ENCODE measurements around the gene FRMPD1. TPM values are rescaled to one million over a fixed set of nuclear protein-coding genes. Genes with fewer than 3 reads are reported as not detected.

FRMPD1 gene
- total RNA-seq, 4 donors from 2014 or later = 0.04 to 0.18 TPM; not detected in 2

DNA sequence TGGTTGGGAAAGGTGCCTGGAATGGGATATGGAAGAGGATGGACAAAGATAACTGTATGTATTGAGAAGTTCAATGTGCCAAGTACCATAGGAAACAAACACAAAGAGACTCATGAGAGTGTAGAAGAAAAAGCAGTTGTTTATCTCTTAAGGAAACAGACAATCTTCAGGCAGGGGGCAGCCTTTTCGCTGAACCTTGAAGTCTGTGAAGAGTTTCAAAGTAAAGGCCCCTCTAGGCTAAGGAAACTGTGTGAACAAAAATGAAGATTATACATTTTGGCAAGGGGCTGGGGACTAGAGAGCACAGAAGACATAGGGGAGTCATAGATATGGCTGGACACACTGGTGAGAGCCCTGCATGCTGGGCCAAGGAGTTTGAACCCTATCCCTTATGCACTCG lies 27.5 kb upstream of the FRMPD1 start:
- no peak for DNase-seq
- WGBS, 2 donors = 76 to 88% methylated on average over 2 of the region's 2 CpGs
- Histone ChIP-seq H3K4me1 (no peaks in the 10 kb centered on the region), H3K9me3 (no peaks in the 10 kb centered on the region), H3K27me3 (no peaks in the 10 kb centered on the region), H3K4me3 (no peak overlapping the region), H3K36me3 (no peaks in the 10 kb centered on the region), H3K27ac (no peak overlapping the region)
- TF ChIP-seq CTCF (IDR thresholded peaks at IDR 0.05) = no peak
- TF ChIP-seq POLR2A (IDR thresholded peaks at IDR 0.05) = no peak
- intact Hi-C loops (cut with DNase I) = no loop called here

- TF ChIP-seq POLR2A (IDR thresholded peaks at IDR 0.05) (no peak), CTCF (IDR thresholded peaks at IDR 0.05) (no peak)
- WGBS, 2 donors = 83 to 90% methylated on average over 1 of the region's 1 CpG
- no peaks in the 10 kb centered on the region for H3K36me3 ChIP-seq
- H3K27ac ChIP-seq = no peak overlapping the region
- H3K4me1 ChIP-seq = no peaks in the 10 kb centered on the region
- no peak overlapping the region for H3K4me3 ChIP-seq
- intact Hi-C loops (cut with DNase I) = no loop called here
- DNase-seq = no peak
- no peaks in the 10 kb centered on the region for H3K9me3 ChIP-seq
- no peaks in the 10 kb centered on the region for H3K27me3 ChIP-seq
Observed at GRCh38 chr9:37624073-37624472, 26.7 kb upstream of the FRMPD1 start.

GRCh38 chr9:37625036-37625757 lies 25.6 kb upstream of the FRMPD1 start:
- Histone ChIP-seq H3K4me1 (no peaks in the 10 kb centered on the region), H3K9me3 (no peaks in the 10 kb centered on the region), H3K36me3 (no peaks in the 10 kb centered on the region), H3K27ac (no peak overlapping the region), H3K4me3 (no peak overlapping the region), H3K27me3 (no peaks in the 10 kb centered on the region)
- TF ChIP-seq CTCF (IDR thresholded peaks at IDR 0.05) (no peak), POLR2A (IDR thresholded peaks at IDR 0.05) (no peak)
- 77 to 82% methylated on average over 1 to 5 of the region's 5 CpGs for WGBS, 2 donors
- no peak for DNase-seq
- intact Hi-C loops (cut with DNase I) = no loop called here

DNA sequence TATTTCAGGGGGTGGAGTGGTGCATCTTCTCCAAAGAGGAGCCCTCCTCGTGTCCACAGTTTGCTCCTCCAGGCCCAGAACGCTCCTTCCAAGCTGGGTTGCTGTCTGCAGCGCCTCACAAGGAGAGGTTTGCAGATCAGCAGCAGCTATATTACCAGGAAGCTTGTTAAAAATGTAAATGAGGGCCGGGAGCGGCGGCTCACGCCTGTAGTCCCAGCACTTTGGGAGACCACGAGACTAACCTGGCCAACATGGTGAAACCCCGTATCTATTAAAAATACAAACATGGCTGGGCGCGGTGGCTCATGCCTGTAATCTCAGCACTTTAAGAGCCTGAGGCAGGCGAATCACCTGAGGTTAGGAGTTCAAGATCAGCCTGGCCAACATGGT lies 25.0 kb upstream of the FRMPD1 start:
- DNase-seq = no peak
- TF ChIP-seq CTCF (IDR thresholded peaks at IDR 0.05) = no peak
- TF ChIP-seq POLR2A (IDR thresholded peaks at IDR 0.05) = no peak
- Histone ChIP-seq H3K27me3 (no peaks in the 10 kb centered on the region), H3K36me3 (no peaks in the 10 kb centered on the region), H3K9me3 (no peaks in the 10 kb centered on the region), H3K4me1 (no peaks in the 10 kb centered on the region), H3K27ac (no peak overlapping the region), H3K4me3 (no peak overlapping the region)
- 79 to 81% methylated on average over 11 to 12 of the region's 12 CpGs for WGBS, 2 donors
- intact Hi-C loops (cut with DNase I) = no loop called here

DNA sequence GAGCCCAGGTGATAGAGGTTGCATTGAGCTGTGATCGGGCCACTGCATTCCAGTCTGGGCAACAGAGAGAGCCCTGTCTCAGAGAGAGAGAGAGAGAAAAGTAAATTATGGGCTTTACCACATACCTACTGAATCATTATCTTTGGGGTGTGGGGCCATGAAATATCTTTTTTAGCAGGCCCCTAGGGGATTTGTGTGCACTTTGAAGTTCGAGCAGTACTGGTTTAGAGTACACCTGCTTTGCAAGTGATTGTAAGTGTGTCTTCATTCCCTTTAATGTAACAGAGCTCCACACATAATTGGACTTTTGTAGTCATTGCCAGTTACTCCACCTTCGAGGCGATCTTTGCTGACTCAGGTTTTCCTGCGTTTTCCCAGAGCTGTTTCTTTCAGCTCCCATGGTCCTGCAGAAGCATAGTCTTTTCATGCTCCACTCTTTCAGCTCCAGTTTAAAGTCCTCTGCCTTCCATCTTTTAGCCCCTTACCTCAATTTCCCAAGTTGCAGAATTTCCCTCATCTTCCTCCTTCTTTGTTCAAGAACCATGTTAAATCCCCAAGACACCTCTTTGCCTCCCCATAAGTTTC lies 24.0 kb upstream of the FRMPD1 start:
- WGBS, 2 donors = 34 to 39% methylated on average over 5 of the region's 5 CpGs
- TF ChIP-seq CTCF (IDR thresholded peaks at IDR 0.05) (no peak), POLR2A (IDR thresholded peaks at IDR 0.05) (no peak)
- Histone ChIP-seq H3K27me3 (no peaks in the 10 kb centered on the region), H3K27ac (no peak overlapping the region), H3K9me3 (no peaks in the 10 kb centered on the region), H3K36me3 (no peaks in the 10 kb centered on the region), H3K4me3 (no peak overlapping the region), H3K4me1 (no peaks in the 10 kb centered on the region)
- intact Hi-C loops (cut with DNase I) = no loop called here
- no peak for DNase-seq
